Mesenteric fat pad (tissue), 1 donor: Measurements from ENCODE around the gene MAN1A1. TPM values are rescaled to one million over a fixed set of nuclear protein-coding genes. Genes with fewer than 3 reads are reported as not detected.
"Not testable (repeated sequence)": the region's sequence is repeated elsewhere in the genome, so short reads cannot be mapped to it uniquely, and the experiment has no call there.

Experiments used
- DNase-seq: peaks from one replicate; pipeline ENCODE4 v3.0.0-alpha.2; 2020; ENCODE audit warnings: low spot score
- total RNA-seq: library from RNA; stranded (reverse); fragmentation: NEBNext Ultra II Directional; extraction: Animal tissue kit (Norgen Biotek cat#: 25700); gene quantifications from one replicate; pipeline ENCODE4 v1.2.1, GENCODE V29; 2021
- donor health status: DM: yes; HTN: yes; CAD: no.

Gene MAN1A1
- total RNA-seq, 1 donor from 2014 or later, result 147 TPM

- no peak for DNase-seq
Measured at GRCh38 chr6:119306396-119306968, 43.1 kb downstream of the MAN1A1 start.

GRCh38 chr6:119303164-119303887 lies 46.2 kb downstream of the MAN1A1 start:
- no peak for DNase-seq

GRCh38 chr6:119301429-119301828 lies 48.1 kb downstream of the MAN1A1 start:
- no peak for DNase-seq

- DNase-seq, result no peak
Measured at GRCh38 chr6:119299694-119300093, 49.9 kb downstream of the MAN1A1 start.

GRCh38 chr6:119297049-119297448 lies 52.5 kb downstream of the MAN1A1 start:
- no peak for DNase-seq

- no peak for DNase-seq
Measured at GRCh38 chr6:119296036-119297035, 53.2 kb downstream of the MAN1A1 start.

GRCh38 chr6:119294984-119295383 lies 54.6 kb downstream of the MAN1A1 start:
- DNase-seq, result no peak

GRCh38 chr6:119291060-119291459 lies 58.5 kb downstream of the MAN1A1 start:
- not testable (repeated sequence) for DNase-seq

GRCh38 chr6:119290306-119290705 lies 59.3 kb downstream of the MAN1A1 start:
- no peak for DNase-seq

- no peak for DNase-seq
Measured at GRCh38 chr6:119289651-119290050, 59.9 kb downstream of the MAN1A1 start.

GRCh38 chr6:119285908-119286625 lies 63.5 kb downstream of the MAN1A1 start:
- DNase-seq, result no peak

GRCh38 chr6:119284861-119285521 lies 64.6 kb downstream of the MAN1A1 start:
- no peak for DNase-seq

GRCh38 chr6:119283979-119284545 lies 65.5 kb downstream of the MAN1A1 start:
- DNase-seq, result no peak

- no peak for DNase-seq
Measured at GRCh38 chr6:119283214-119283613, 66.3 kb downstream of the MAN1A1 start.

- DNase-seq, result no peak
Measured at GRCh38 chr6:119280668-119281067, 68.9 kb downstream of the MAN1A1 start.

GRCh38 chr6:119280080-119280479 lies 69.5 kb downstream of the MAN1A1 start:
- DNase-seq, result no peak

- DNase-seq, result no peak
Measured at GRCh38 chr6:119278625-119279024, 70.9 kb downstream of the MAN1A1 start.

GRCh38 chr6:119277052-119277451 lies 72.5 kb downstream of the MAN1A1 start:
- no peak for DNase-seq

GRCh38 chr6:119276211-119276610 lies 73.3 kb downstream of the MAN1A1 start:
- DNase-seq, result no peak

- no peak for DNase-seq
Measured at GRCh38 chr6:119274197-119274595, 75.4 kb downstream of the MAN1A1 start.
